AG09309 (cell line): ENCODE data around the gene WDR77.

ENCODE experiments used
- DNase-seq: peaks from one replicate; pipeline ENCODE4 v3.0.0-alpha.2; 2010; ENCODE audit warnings: low read depth
- H3K4me3 ChIP-seq: 2 replicates; pipeline ENCODE4 v1.5.1; 2011; ENCODE audit warnings: mild to moderate bottlenecking, low read depth, low read length, moderate library complexity; ENCODE audit not compliant: control insufficient read depth
- TF ChIP-seq, protein P1 (sequence below): IDR thresholded peaks from 2 replicates; pipeline ENCODE4 v1.5.1; 2011; ENCODE audit warnings: mild to moderate bottlenecking, low read depth, low read length, inconsistent platforms; ENCODE audit not compliant: insufficient read depth, control insufficient read depth; ENCODE audit errors: missing control alignments

Gene WDR77

DNA sequence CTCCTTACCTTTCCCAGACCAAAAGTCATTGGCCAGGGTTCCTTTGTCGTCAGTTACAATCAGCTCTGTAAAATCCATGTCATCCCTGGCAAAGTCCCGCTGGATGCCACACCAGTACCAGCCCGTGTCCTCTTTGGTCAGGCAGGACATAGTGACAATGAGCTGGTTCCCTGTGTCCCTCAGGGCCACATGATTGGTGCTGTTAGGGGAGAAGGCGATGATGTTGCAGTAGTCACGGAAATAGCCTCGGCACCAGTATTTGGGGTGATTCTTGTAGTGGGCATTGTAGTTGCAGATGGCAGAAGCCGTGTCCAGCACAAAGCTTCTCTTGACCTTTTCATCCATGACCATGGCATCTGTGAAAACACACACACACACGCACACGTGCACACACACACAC, 39.6 kb upstream of the WDR77 start:
- H3K4me3 ChIP-seq = no peak overlapping the region
- no peak for DNase-seq
- TF ChIP-seq, protein P1, sequence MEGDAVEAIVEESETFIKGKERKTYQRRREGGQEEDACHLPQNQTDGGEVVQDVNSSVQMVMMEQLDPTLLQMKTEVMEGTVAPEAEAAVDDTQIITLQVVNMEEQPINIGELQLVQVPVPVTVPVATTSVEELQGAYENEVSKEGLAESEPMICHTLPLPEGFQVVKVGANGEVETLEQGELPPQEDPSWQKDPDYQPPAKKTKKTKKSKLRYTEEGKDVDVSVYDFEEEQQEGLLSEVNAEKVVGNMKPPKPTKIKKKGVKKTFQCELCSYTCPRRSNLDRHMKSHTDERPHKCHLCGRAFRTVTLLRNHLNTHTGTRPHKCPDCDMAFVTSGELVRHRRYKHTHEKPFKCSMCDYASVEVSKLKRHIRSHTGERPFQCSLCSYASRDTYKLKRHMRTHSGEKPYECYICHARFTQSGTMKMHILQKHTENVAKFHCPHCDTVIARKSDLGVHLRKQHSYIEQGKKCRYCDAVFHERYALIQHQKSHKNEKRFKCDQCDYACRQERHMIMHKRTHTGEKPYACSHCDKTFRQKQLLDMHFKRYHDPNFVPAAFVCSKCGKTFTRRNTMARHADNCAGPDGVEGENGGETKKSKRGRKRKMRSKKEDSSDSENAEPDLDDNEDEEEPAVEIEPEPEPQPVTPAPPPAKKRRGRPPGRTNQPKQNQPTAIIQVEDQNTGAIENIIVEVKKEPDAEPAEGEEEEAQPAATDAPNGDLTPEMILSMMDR = no peak

DNA sequence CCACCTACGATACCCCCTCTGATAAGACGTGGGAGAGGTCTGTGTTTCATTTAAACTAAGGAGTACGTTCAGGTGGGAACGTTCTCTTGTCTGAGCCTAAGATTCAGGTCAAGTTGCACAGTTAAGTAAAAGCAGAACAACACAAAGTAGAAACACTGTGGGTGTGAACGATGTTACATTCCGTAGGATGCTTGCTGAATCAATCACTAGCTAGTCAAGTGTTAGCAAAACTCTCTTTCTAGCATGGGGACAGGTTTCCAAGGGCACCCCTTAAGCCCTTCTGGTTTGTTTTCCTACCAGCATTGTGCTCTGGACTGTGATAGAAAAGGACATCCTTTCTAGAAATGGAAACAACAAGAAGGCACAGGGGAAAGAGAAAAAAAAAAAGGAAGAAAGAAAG, 38.1 kb upstream of the WDR77 start:
- TF ChIP-seq, protein P1 = no peak
- DNase-seq = no peak
- no peak overlapping the region for H3K4me3 ChIP-seq

DNA sequence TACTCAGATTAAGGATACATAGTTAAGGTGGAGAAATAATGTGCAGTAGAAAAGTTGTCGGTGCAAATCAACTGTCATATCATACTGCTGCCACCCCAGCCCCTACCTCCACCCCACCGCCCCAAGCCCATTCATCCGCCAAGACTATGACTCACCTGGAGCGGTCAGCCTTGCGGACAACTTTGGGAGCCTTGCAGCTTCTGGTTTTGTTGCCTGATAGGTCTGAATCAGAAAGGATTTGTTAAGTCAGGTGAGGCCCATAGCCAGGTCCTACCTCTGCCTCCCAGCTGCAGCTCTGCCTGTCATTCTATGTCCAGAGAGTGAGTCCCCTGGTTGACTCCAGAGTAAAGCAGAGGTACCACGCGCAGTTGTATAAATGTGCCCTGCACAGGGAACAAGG, 37.4 kb upstream of the WDR77 start:
- no peak for DNase-seq
- TF ChIP-seq, protein P1 = no peak
- no peak overlapping the region for H3K4me3 ChIP-seq

DNA sequence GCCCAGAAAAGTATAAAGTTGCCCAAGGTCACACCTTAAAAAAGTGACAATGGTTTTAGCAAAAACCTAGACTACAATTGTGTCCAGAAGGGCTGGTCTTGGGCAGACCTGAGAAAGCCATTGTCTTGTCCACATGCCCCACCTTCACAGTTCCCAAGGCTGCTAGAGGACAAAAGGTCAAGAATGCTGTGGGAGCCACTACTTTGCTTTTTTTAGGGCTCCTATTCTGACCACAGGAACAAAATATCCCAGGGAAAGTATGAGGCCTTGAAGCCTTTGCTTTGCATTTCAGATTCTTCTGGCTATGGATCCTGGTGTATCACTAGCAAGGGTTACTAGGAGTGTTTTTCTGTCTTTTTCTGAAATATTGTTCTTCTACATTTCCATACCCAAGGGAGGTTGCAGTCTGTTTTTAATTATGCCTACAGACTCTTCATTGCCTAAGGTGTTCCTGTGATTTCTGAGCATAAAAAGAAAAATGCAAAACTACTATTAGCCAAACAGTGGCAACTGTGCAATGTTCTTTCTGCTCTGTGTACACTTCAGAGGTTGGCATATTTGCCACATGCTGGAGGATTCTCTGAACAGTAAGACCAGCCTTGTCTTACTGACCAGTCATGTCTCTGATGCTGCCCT, 35.5 kb upstream of the WDR77 start:
- no peak overlapping the region for H3K4me3 ChIP-seq
- no peak for DNase-seq
- TF ChIP-seq, protein P1 = no peak

DNA sequence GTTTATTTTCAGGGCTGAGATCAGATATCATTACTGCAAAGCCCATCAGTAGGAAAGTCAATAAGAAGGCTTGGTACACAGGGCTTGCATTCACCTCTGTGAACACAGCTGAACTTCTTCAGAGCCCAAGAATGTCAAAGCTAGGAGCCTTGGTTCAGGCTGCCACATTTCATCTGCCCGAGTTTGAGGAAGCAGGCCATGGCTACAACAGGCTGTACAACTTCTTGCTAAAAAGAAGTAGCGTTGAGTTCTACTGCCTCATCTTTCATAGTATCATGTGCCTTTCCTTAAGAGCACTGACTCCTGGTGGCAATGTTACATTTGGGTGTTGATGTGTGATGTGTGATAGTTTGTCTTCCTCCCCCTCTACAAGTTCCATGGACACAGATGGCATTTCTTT, 34.8 kb upstream of the WDR77 start:
- TF ChIP-seq, protein P1 = no peak
- no peak for DNase-seq
- no peak overlapping the region for H3K4me3 ChIP-seq

DNA sequence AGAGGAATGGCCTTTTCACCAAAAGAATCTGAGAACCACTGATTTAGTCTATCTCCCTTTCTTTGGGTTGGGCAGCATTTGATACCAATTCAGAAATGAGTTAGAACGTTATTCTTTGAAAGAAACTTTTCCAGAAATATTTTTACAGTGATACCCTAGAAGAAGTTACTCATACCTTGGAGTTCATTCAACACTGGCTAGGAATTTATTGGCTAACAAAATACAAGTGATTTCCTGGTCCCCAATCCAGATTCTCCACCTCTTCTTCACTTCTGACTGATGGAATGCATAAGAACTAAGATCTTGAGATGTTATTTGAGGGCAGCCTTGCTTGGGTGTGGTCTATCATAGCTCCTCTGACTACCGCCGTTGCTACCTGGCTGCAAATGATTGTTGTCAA, 34.1 kb upstream of the WDR77 start:
- TF ChIP-seq, protein P1 = no peak
- no peak for DNase-seq
- no peak overlapping the region for H3K4me3 ChIP-seq
